IPS-NIHi7 (cell line): ENCODE data around the gene HOXB5.

ENCODE experiments used
- DNase-seq: peaks from one replicate; pipeline ENCODE4 v3.0.0; 2012; ENCODE audit warnings: mixed read lengths; ENCODE audit errors: extremely low spot score

HOXB5 gene

GRCh38 chr17:48615963-48616716 lies 22.6 kb upstream of the HOXB5 start:
- no peak for DNase-seq

GRCh38 chr17:48615047-48615962 lies 21.7 kb upstream of the HOXB5 start, which contains the start of gene HOXB8:
Gene HOXB8 (minus strand): TSS chr17:48615292. CDS start chr17:48614704, 588 bp downstream.
- DNase-seq, result no peak

DNA sequence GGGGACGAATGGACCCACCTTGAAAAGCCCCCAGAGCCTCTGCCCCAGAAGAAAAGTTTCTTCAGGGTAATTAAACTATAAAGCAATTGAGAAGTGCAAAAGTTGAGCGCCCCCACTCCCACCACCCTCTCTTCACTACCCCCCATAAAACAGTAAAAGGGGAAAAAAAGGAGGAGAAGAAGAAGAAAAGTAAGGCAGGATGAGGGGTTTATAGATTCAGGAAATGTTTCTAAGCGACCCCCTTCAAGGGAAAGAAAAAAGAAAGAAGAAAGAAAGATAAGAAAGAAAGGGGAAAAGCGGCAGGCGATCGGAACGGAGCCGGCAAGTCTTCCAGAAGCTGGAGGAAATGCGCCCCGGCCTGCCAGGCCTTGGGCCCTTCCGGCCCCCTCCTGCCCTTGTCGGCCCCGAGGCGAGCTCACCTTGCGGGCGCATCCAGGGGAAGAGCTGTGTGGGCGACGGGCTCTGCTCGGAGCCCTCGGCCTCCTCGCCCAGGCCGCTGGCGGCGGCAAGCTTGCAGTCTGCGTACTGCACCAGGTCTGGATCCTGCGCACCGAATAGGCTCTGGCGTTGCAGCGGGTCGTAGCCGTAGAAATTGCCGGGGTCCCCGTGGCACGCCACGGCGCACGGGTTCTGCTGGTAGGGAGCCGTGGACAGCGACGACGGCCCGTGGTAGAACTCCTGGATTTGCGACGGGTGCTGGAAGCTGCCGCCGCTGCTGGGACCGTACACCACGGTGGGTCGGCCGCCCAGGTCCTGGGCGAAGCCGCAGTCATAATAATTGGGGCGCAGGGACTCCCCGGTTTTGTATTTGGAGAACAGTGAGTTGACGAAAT lies 20.5 kb upstream of the HOXB5 start:
- no peak for DNase-seq

- DNase-seq, result no peak
These were observed 19.5 kb upstream of the HOXB5 start for GRCh38 chr17:48612854-48613691.

DNA sequence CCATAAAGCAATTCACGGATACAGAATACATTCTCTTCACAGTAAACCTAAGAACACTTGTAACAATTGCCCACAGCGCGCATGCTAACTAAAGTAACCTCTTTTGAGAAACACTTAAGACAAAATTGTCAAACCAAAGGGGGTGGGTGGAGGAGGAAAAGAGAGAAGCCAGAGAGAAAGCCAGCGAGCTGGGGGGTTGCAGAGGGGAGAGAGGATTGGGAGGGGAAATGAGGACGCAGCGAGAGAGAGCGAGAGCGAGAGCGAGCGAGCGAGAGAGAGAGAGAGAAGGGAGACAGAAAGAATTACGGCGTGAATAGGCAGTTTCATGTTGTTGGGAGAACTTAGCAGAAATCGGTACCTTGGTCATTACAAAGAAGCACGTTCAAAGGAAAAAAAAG lies 18.9 kb upstream of the HOXB5 start:
- DNase-seq, result no peak

DNA sequence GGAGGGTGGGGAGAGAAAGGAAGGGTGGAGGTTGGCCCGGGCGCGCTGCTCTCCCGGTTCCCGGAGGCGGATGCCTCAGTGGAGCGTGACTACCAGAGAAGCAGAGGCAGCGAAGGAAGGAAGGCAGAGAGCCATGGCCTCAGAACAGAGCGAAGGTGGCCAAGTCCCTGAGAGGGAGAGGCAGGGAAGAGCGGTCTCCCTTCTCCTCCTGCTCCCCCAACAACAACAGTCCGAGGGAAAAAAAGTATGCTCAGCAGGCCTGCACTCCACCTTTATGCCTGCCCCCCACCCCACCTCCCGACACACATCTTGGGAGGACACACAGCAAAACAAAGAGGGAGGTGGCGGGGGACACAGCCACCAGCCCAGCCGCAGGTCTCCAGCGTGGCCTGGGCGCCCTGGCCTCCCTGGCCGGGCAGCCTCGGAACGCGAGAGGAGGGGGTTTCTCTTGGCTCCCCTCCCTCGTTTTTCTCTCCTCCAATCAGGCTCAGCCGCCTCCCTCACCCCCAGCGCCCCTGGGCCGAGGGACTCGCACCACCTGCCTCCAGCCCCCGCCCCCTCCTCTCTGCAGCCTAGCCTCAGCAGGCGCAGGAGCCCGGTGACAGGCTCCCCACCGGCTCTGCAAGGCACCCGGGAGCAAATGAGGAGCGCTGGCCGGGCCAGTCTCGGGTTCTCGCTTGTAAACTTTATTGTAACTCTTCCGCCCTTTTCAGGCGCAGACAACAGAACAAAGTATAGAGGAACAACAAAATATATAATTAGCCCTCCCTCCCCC lies 18.3 kb upstream of the HOXB5 start:
- no peak for DNase-seq

DNA sequence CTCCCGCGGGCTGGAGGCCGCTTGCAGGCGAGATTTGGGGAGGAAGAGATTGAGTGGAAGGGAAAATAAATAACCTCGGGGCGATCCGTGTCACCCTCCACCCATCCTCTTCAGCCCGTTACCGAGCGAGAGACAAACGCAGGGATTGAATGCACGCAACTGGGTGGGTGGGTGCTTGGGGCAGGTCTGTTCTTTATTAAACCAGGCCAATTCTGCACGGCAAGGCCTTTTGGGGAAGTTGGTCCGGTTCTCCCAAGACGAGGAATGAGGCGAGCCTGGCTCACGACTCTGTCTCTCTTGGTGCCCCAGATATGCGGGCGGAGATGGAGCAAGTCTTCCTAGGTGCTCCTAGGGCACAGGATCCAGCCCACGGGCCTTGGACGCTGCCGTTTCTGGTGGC lies 17.6 kb upstream of the HOXB5 start:
- DNase-seq, result no peak

DNA sequence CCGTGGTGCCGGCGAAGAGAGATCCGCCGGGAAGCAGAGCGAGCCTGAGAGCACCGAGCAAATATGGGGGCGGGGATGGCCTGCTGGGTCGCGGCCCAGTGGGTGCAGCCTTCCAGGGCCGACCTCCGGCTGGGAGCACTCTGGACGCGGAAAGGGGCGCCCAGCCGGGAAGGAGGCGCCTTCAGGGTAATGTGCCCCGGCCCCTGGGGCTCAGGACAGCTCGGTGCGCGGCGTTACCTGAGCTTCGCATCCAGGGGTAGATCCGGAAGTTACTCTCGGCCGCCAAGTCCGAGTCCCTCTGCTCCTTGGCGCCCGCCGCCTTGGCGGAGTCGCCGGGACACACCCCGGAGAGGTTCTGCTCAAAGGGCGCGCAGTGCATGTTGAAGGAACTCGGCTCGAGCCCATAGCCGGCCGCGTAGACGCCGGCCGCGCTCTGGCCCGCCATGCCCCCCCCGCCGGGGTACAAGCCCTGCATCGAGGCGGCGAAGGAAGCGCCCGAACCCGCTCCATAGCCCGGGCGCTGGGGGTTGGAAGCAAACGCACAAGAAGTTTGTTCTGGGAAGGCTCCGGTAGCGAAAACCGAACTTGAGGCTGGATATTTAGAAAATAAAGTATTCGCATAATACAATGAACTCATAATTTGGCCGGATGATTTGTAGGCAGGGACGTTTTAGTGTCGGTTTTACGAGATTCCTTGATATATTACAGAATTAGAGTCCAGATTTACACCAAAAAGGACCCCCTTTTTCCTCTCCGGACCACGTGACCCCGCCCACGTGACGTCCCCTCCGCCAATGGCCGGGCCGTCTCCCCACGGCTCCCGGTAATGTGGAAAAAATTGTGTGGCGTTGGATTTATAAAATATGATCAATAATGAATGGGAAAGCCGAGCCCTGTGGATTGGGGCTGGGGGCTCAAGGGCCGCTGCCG lies 17.0 kb upstream of the HOXB5 start, which contains the start of gene HOXB7:
HOXB7 (minus strand) TSS at position 736 of the 930 bp plus-strand sequence; CDS start at position 637, 99 bp downstream.
- DNase-seq, result no peak

GRCh38 chr17:48609759-48610281 lies 16.2 kb upstream of the HOXB5 start:
- DNase-seq, result no peak

DNA sequence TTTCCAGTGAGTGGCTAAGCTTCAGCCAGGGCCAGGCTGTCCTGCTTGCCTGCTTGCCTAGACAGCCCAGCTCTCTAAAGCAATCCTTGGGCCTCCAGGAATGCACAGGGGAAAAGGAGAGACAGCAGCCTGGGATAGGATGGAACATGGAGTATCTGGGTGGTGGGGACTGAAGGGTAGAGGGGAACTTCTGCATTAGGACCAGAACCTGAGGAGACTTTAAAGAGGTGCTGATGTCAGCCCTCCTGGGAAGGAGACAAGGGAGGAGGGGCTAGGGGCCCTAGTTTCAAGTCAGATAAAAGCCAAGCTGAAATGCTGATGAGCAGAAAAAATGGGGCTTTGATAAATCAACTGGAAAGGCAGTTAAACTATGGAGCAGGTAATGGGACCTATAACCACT lies 15.5 kb upstream of the HOXB5 start:
- DNase-seq, result no peak

GRCh38 chr17:48608494-48608834 lies 14.9 kb upstream of the HOXB5 start:
- DNase-seq, result no peak

- no peak for DNase-seq
These were observed 13.5 kb upstream of the HOXB5 start for GRCh38 chr17:48606892-48607614.

DNA sequence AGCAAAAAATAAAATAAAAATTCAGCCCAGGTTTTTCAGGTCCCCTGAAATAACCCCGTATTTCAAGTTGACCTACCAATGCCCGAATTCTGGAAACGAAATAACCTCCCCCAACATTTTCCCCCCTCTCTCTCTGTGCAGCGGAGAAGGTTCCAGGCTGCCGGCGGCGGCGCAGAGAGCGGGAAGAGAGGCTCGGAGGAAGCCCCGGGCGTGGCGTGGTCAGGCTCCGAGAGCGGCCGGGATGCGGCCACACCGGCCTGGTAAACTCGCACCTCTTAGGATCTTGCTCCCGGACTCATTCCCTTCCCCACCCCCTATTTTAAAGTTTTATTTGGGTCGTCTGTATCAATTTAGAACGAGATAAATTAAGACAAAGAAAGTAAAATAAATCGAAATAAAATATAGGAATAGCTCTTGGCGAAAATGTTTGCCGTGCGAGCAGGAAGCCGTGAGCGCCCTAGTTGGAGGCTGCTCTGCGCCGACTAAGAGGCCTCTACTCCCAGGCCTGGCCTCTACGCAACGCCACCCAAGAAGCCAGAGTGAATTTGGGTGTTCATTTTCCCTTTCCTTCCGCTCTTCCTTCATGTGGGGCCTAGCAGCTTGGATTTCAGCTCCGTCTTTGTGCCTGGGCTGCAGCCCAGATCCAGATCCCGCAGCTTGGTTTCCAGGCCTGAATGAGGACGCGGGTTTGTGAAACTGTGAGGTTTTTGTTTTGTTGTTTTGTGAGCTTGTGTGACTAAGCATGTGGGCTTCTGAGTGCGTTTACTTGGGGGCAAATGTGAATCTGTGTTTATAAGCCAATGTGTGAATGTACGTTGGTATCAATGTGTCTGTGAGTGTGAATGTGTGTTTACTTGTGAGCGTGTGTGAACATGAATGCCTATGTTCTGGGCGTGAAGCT lies 12.7 kb upstream of the HOXB5 start:
- DNase-seq, result no peak

GRCh38 chr17:48605409-48605919 lies 11.9 kb upstream of the HOXB5 start:
- DNase-seq, result no peak

DNA sequence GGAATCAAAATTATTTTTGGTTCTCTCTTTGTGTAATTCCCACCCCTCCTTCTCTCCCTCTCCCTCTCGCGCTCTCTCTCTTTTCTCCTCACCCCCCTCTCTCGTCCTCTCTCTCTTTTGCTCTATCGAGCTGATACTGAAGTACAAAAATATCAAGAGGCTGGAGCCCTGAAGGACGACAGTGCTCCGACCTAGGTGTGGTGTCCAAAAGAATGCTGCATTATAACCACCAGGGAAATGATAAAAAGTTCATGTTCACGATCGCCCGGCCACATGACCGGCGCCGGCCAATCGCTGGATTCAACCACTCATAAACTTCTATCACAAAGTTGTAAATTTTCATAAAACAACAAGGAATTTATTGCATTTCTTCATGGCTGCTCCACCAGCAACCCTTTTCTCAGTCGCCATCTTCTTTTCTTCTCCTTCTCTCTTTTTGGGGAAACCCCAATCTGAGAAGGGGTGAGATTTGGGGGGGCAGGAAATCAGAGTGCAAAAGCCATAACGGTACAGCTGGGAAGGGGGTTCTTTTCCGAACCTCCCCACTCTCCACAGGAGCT lies 11.3 kb upstream of the HOXB5 start, which contains the start of gene HOXB6:
HOXB6 (minus strand) TSS at position 217 of the 560 bp plus-strand sequence. CDS start 6,836 bp downstream, outside the sequence.
- DNase-seq, result no peak
